ENCODE measurements around the gene ADGRV1.

DNA sequence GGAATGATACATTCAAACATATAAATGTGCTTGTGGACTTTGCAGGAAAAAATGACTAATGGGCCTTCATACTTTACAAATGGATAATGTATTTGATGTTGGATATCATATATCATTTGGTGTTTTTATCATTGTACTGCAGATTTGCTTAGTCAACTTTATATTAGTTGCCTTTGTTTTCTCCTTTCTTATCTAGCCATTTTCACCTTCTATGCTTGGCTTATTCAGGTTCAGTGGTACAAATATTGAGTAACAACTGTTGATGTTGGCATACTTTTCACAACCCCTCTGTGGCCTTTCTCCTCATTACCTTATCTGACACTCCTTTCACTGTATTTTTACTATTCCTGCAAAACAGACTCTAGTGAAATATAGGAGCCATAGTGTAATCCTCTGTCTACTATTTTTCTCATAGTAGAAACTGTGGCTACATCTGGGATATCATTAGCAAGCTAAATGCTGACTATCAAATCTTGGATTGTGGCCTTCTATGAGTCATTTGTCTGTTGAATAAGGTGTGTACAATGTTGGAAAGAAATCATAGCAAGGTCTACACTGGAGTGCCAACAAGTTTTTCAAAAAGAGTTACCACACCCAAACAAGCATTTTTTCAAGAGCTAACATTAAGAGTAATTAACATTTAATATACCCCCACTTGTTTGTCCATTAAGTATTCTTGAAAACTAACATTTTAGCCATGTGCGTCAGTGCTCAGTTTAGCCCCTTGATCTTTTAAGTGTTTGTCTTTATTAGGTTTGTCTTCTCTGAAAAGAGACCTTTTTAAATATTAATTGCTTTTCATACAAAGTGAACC lies 330.1 kb downstream of the ADGRV1 start:
- TF ChIP-seq GATA2 (IDR thresholded peaks at IDR 0.05; ENCODE audit: low read depth, low read length) (no peak), GATA3 (IDR thresholded peaks at IDR 0.05; ENCODE audit: low read depth, low read length) (no peak)
